HepG2 (cell line): Measurements from ENCODE around the gene FASTKD1. TPM values are rescaled to one million over a fixed set of nuclear protein-coding genes. Genes with fewer than 3 reads are reported as not detected.

ENCODE experiments used
- FOSL1 ChIP-seq: sonication (generic); formaldehyde crosslinking; IDR thresholded peaks from 2 replicates; pipeline ENCODE4 v1.9.0; 2021; ENCODE audit warnings: missing genetic modification reagents, borderline replicate concordance
- HMGA1 ChIP-seq: sonication (generic); formaldehyde crosslinking; conservative IDR thresholded peaks from 2 replicates; pipeline ENCODE4 v1.4.0; 2020; ENCODE audit warnings: missing genetic modification reagents
- HNRNPL ChIP-seq: fragments of 200-400 bp; formaldehyde crosslinking; IDR thresholded peaks from 2 replicates; pipeline ENCODE4 v1.6.1; 2017; ENCODE audit warnings: mild to moderate bottlenecking, low read depth, low read length
- IRF2 ChIP-seq: IDR thresholded peaks from 2 replicates; pipeline ENCODE4 v1.6.1; 2018; ENCODE audit warnings: missing genetic modification reagents, missing compliant biosample characterization
- JUND ChIP-seq: sonication (generic); formaldehyde crosslinking; IDR thresholded peaks from 2 replicates; pipeline ENCODE4 v1.8.0; 2022; ENCODE audit warnings: mild to moderate bottlenecking, missing genetic modification reagents
- KDM1A ChIP-seq: IDR thresholded peaks from 2 replicates; pipeline ENCODE4 v1.6.1; 2016; ENCODE audit warnings: missing compliant biosample characterization
- KDM3A ChIP-seq: IDR thresholded peaks from 2 replicates; pipeline ENCODE4 v1.6.1; 2018; ENCODE audit warnings: low read depth, missing compliant biosample characterization
- KLF15 ChIP-seq: sonication (generic); formaldehyde crosslinking; IDR thresholded peaks from 2 replicates; pipeline ENCODE4 v1.8.1; 2023; ENCODE audit warnings: borderline replicate concordance, mild to moderate bottlenecking, inconsistent platforms, missing genetic modification reagents, mixed read lengths
- KMT2A ChIP-seq: sonication (generic); formaldehyde crosslinking; IDR thresholded peaks from 2 replicates; pipeline ENCODE4 v1.4.0; 2020; ENCODE audit warnings: missing genetic modification reagents
- MXD4 ChIP-seq: IDR thresholded peaks from 2 replicates; pipeline ENCODE4 v1.6.1; 2016; ENCODE audit warnings: mild to moderate bottlenecking, missing biosample characterization, missing genetic modification reagents
- PHB2 ChIP-seq: fragments of 450-650 bp; IDR thresholded peaks from 2 replicates; pipeline ENCODE4 v1.6.1; 2018; ENCODE audit not compliant: partially characterized antibody
- PHF5A ChIP-seq: IDR thresholded peaks from one replicate; pipeline ENCODE4 v1.6.1; 2018; ENCODE audit warnings: low read depth, missing genetic modification reagents; ENCODE audit not compliant: unreplicated experiment
- SALL2 ChIP-seq: sonication (generic); formaldehyde crosslinking; IDR thresholded peaks from 2 replicates; pipeline ENCODE4 v1.8.1; 2023; ENCODE audit warnings: mild to moderate bottlenecking, missing genetic modification reagents, inconsistent platforms
- YY1 ChIP-seq: IDR thresholded peaks from 2 replicates; pipeline ENCODE4 v1.6.1; 2011; ENCODE audit warnings: low read length, low read depth, moderate library complexity, mild to moderate bottlenecking; ENCODE audit not compliant: insufficient read depth, insufficient replicate concordance
- ZNF160 ChIP-seq: sonication (generic); formaldehyde crosslinking; IDR thresholded peaks from 2 replicates; pipeline ENCODE4 v1.8.0; 2022; ENCODE audit warnings: mild to moderate bottlenecking, inconsistent platforms, missing genetic modification reagents
- ZNF230 ChIP-seq: sonication (generic); formaldehyde crosslinking; IDR thresholded peaks from 2 replicates; pipeline ENCODE4 v1.4.0; 2020; ENCODE audit warnings: mild to moderate bottlenecking, missing genetic modification reagents
- ZNF34 ChIP-seq: sonication (generic); formaldehyde crosslinking; IDR thresholded peaks from 2 replicates; pipeline ENCODE4 v1.4.0; 2020; ENCODE audit warnings: mild to moderate bottlenecking, missing genetic modification reagents, borderline replicate concordance
- ZNF687 ChIP-seq: sonication (generic); formaldehyde crosslinking; IDR thresholded peaks from 2 replicates; pipeline ENCODE4 v1.5.1; 2020; ENCODE audit warnings: mild to moderate bottlenecking, missing genetic modification reagents, moderate library complexity
- ZNF747 ChIP-seq: sonication (generic); formaldehyde crosslinking; IDR thresholded peaks from 2 replicates; pipeline ENCODE4 v1.8.1; 2023; ENCODE audit warnings: missing genetic modification reagents, mild to moderate bottlenecking, borderline replicate concordance
- ZNF775 ChIP-seq: sonication (generic); formaldehyde crosslinking; IDR thresholded peaks from 2 replicates; pipeline ENCODE4 v1.4.0; 2020; ENCODE audit warnings: missing genetic modification reagents, mild to moderate bottlenecking, moderate library complexity, borderline replicate concordance
- polyA plus RNA-seq, 8 experiments: library from polyadenylated mRNA; depleted of rRNA in 3 of 8; stranded (reverse) in 7 of 8; unstranded in 1 of 8; fragments of >200 nt; fragmentation: Illumina TruSeq in 4 of 8; extraction: Trizol in 4 of 8; gene quantifications; 2 replicates each; pipeline versions ENCODE4 v1.2.1 to v1.2.3, GENCODE V29; 2011 to 2016; ENCODE audit warnings: low read depth in 4 of 8, missing spikeins in 1 of 8, mixed read lengths in 1 of 8; ENCODE audit not compliant: insufficient read depth in 1 of 8
- total RNA-seq, 5 experiments: library from RNA; depleted of rRNA; stranded (reverse); fragments of >200 nt; fragmentation: Illumina TruSeq; extraction: Trizol; gene quantifications; 2 replicates each; pipeline ENCODE4 v1.2.3, GENCODE V29; 2016; ENCODE audit warnings: low read depth in 1 of 5
- TF ChIP-seq, protein P1 (sequence below), 2 experiments: sonication (generic) in 1 of 2; formaldehyde crosslinking in 1 of 2; IDR thresholded peaks; 2 replicates each; pipeline versions ENCODE4 v1.5.1 to v1.6.1; 2011 to 2020; ENCODE audit warnings: borderline replicate concordance in 1 of 2, low read depth in 1 of 2, low read length in 1 of 2, mild to moderate bottlenecking in 1 of 2, missing genetic modification reagents in 1 of 2, moderate library complexity in 1 of 2
- TF ChIP-seq, protein P2 (sequence below): sonication (generic); formaldehyde crosslinking; IDR thresholded peaks from 2 replicates; pipeline ENCODE4 v1.4.0; 2020; ENCODE audit warnings: missing genetic modification reagents

Gene FASTKD1
- total and polyA plus RNA-seq, 2 of the 13 experiments (the other 11 are each of a cell fraction or from before 2014, with no cell fraction given): 35.0 to 38.0 TPM

DNA sequence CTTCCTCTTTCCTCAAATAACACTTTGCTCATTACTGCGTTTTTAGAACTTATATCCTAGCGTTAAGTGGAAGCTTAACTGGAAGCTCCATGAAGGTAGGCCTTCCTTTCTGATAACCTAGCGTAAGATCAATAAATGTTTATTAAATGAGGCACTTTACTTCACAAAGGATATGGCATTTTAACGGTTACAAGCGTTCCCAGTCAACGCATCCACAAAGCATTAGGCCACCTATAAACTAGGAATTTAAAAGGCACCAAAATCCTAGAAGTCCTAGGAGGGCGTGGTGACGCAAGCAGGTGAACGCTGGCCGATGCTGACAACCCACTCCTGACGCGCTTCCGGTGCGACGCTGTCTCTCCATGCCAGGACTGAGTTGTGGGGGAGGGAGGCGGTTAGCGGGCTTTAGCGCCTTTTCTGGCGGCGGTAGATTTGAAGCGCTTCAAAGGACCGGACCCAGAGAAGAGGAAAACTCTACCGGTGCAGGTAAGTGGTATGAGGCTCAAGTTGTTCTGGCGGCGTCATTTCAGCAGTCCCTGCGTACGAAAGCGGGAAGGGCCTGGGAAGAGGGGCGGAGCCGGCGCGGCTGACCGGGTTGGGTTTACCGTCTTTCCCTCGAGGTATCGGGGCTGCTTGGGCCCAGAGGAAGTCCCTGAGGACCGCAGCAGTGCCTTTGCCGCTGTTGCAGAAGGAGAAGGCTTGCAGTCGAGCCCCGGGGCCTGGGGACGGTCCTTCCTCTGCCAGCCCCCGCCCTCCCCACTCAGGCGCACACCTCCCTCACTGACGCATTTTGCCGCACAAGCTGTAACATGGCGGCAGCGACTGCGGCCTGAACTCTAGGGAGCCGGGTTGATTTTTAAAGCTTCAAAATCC, 10.6 kb upstream of the FASTKD1 start, which contains the start of gene PPIG (continued):
- TF ChIP-seq, protein P1, sequence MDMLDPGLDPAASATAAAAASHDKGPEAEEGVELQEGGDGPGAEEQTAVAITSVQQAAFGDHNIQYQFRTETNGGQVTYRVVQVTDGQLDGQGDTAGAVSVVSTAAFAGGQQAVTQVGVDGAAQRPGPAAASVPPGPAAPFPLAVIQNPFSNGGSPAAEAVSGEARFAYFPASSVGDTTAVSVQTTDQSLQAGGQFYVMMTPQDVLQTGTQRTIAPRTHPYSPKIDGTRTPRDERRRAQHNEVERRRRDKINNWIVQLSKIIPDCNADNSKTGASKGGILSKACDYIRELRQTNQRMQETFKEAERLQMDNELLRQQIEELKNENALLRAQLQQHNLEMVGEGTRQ (IDR thresholded peaks at IDR 0.05; ENCODE audit: low read depth, low read length): no peak
- TF ChIP-seq, protein P1 (CRISPR knock-in tag; IDR thresholded peaks at IDR 0.05; ENCODE audit: borderline replicate concordance): peak; percentile 52; the same call in 1 of the 2 replicates
- TF ChIP-seq PHB2 (no peak), ZNF747 (CRISPR knock-in tag) (peak; percentile 58; the same call in 1 of the 2 replicates), KDM3A (peak; percentile 61), HMGA1 (CRISPR knock-in tag) (no peak), HNRNPL (peak; percentile 63; the same call in 1 of the 2 replicates), YY1 (peak; percentile 93), ZNF775 (CRISPR knock-in tag) (peak; percentile 85; the same call in 1 of the 2 replicates), ZNF34 (CRISPR knock-in tag) (peak; percentile 98), KLF15 (CRISPR knock-in tag) (peak; percentile 5; the same call in 1 of the 2 replicates), KDM1A (CRISPR knock-in tag) (peak; percentile 55; the same call in 1 of the 2 replicates), ZNF230 (CRISPR knock-in tag) (peak; percentile 61; the same call in 1 of the 2 replicates), ZNF160 (peak; percentile 63), JUND (CRISPR knock-in tag) (0 out of 2 replicates have a peak, but pooled peaks have one; percentile 46), KMT2A (CRISPR knock-in tag) (peak; percentile 96), MXD4 (CRISPR knock-in tag) (peak; percentile 91), ZNF687 (CRISPR knock-in tag) (peak; percentile 94), PHF5A (CRISPR knock-in tag) (peak; percentile 55), SALL2 (CRISPR knock-in tag) (peak; percentile 75; the same call in 1 of the 2 replicates), IRF2 (peak; percentile 96), FOSL1 (CRISPR knock-in tag) (no peak)
- TF ChIP-seq, protein P2, sequence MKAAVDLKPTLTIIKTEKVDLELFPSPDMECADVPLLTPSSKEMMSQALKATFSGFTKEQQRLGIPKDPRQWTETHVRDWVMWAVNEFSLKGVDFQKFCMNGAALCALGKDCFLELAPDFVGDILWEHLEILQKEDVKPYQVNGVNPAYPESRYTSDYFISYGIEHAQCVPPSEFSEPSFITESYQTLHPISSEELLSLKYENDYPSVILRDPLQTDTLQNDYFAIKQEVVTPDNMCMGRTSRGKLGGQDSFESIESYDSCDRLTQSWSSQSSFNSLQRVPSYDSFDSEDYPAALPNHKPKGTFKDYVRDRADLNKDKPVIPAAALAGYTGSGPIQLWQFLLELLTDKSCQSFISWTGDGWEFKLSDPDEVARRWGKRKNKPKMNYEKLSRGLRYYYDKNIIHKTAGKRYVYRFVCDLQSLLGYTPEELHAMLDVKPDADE (CRISPR knock-in tag): no peak
